HG02884 (cell line): ENCODE data around the gene CCDC194.

Experiments used
- ATAC-seq: cut with Tn5 transposase; IDR thresholded peaks from one replicate; pipeline ENCODE4 v1.9.1; 2021; ENCODE audit warnings: mild to moderate bottlenecking, moderate library complexity; ENCODE audit not compliant: unreplicated experiment

The CCDC194 gene

GRCh38 chr19:17406046-17406886 is 12.3 kb upstream of the CCDC194 start:
- no peak for ATAC-seq

DNA sequence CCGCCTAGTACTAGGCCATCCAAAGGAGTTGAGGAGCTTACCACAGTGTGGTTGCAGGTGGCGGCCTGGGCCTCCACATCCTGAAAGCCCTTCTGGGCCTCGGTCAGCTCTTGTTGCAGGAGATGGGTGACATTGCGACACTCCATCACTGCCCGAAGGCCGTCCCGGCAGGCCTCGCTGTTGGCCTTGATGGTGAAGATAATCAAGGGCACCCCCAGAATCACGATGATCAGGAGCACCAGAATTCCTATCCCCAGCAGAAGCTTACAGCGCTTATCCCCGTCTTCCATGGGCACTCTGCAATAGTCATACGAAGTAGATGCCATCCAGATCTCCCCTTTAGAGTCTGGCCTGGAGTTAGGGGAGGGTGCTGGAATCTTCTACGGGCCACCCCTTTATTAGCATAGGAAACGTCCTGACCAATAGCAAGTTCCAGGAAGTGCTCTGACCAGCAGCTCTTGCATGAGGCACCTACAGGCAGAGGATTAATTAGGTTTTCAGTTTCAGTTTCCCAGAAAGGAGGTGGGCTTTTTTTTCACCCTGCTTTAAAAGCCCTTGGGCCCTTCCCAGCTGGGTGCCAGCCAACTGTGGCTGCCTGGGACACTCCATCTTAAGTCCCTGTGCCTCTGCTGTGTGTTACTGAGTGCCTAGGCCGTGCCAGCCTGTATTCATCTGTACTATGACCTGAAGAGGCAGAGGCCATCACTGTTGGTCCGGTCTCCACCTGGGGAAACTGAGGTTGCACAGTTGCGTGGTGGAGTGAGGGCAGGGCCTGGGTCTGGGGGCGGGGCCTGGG is 11.5 kb upstream of the CCDC194 start, which contains the start of gene BST2:
BST2 (minus strand) TSS at position 381 of the 796 bp plus-strand sequence; CDS start at position 326, 55 bp downstream.
- ATAC-seq = peak; percentile 71

DNA sequence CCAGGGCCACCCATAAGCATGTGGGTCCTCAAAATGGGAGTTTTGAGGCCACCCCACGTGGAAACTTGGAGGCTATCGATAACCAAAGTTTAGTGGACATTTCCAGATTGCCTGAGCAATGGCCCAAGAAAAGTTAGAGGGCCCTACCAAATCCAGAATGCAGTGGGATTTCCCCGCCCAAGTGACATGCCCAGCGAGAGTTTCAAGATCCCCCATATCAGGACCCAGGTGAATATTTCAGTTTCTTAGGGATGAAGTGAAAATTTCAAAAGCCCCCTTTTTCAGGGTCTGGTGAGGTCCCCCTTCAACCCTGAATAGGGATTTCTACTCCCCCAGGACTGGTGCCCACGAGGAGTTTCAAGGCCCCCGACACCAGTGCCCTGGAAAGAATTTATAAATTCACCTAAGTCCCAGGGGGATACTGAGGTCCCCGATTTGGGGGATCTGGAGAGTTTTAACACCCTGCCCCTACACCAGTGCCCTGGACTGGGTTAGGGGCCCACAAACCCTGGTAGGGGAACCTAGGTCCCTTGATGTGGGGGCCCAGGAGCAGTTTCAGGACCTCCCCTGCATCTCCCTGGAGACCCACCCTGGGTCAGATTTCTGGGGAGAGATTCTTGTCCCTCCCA is 10.7 kb upstream of the CCDC194 start:
- no peak for ATAC-seq

DNA sequence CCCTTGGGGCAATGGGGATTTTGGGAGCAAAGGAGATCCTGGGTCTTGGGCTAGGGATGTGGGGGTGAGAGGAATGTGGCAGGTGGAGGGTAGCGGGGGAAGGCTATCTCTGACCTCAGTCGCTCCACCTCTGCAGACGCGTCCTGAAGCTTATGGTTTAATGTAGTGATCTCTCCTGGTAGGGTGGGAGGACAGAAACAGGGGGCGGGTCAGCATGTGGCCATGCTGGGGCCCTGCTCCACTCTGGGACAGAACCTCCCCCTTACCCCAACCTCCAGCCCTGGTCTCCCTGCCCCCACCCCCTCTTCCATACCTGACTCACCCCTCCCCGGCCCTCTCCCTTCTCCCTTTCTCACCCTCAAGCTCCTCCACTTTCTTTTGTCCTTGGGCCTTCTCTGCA is 10.0 kb upstream of the CCDC194 start:
- ATAC-seq = no peak

GRCh38 chr19:17402982-17403855 is 9.2 kb upstream of the CCDC194 start:
- ATAC-seq = no peak

GRCh38 chr19:17401628-17402027 is 7.6 kb upstream of the CCDC194 start:
- no peak for ATAC-seq

- no peak for ATAC-seq
These were observed 5.0 kb upstream of the CCDC194 start for GRCh38 chr19:17398902-17399527.

GRCh38 chr19:17394891-17395415 is 957 bp upstream of the CCDC194 start:
- ATAC-seq = no peak

DNA sequence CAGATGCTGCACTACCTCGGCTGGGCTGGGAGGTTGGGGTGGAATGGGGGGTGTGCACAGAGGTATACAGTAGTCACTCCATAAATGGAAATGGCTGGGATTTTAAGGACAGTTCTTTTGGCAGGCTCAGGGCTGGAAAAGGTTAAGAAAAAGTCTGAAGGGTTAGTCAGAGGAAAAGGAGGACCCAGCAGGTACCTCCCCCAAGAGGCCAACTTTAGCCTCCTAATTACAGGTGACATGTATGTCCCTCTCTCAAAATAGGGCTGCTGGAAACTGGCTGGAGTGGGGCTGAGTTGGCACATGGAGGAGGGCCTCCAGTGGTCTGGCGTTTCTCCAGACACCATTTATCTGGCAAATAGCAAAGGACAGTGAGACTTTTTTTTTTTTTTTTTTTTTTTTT is 994 bp downstream of the CCDC194 start:
- ATAC-seq = no peak

- no peak for ATAC-seq
These were observed 2.4 kb downstream of the CCDC194 start for GRCh38 chr19:17391371-17392151.

- ATAC-seq = peak; percentile 83
These were observed 3.2 kb downstream of the CCDC194 start for GRCh38 chr19:17390665-17391370.

DNA sequence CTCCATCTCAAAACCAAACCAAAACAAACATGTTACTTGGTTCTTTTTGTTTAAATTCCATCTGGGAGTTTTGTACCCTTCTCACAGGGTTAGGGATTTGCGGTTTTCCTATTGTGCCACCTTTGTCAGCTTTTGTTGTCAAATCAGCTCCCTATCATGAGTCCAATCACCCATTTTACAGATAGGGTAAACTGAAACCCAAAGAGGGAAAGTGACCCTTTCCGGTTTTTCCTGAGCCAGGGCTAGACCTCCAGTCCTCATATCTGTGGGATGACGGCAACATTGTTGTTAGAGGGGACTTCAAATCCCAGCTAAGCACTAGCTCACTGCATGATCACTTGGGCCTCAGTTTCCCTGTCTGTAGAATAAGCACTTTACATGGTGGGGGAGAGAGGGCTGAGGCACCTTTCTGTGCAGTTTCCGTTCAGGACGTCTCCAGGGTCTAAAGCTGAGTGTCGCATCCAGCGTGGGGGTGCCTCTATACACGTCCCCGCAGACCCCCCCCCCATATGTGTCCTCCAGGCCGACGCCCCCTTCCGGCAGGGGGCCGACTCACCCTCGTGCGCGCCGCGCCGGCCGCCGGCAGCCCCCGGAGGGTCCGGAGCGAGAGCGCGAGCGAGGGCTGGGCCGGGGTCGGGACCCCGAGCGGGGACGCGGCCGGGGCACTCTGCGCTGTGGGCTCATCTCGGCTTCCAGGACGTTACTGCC is 3.9 kb downstream of the CCDC194 start:
- ATAC-seq = no peak

- no peak for ATAC-seq
These were observed 4.7 kb downstream of the CCDC194 start for GRCh38 chr19:17389288-17389687.

- no peak for ATAC-seq
These were observed 8.0 kb downstream of the CCDC194 start for GRCh38 chr19:17385878-17386611.

DNA sequence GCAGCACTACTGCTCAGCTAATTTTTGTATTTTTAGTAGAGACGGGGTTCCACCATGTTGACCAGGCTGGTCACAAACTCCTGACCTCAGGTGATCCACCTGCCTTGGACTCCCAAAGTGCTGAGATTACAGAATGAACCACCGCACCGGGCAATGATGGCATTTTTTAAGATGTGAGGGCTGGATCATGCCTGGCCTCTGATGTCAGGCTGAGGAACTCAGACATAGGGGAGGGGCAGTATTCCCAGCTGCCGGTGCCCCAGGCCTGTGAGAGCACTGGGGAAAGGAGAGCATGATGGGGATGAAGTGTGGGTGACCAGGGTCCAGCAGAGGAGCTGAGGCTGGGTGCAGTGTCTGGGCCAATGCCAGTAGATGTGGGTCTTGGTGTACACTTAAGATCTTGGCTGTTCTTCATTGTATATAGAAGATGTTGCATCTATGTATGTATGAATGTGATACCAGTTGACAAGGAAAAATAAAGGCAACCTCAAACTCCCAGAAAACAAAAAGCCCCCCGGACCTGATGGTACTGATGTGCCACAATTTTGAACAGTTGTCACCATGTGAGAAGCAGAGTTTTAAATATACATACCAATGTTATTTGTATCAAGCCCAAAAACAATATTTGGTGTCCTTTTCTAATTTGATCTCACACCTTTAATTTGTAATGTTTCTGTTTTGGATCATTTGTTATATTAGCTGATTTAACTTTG is 13.4 kb downstream of the CCDC194 start:
- ATAC-seq = no peak

GRCh38 chr19:17379221-17379631 is 14.8 kb downstream of the CCDC194 start:
- ATAC-seq = no peak
